GM13976 (cell line): Measurements from ENCODE around the gene CNTNAP5.

ENCODE experiments used
- DNase-seq: peaks from one replicate; pipeline ENCODE4 v3.0.0; 2012; ENCODE audit warnings: low spot score
- CTCF ChIP-seq: IDR thresholded peaks from 2 replicates; pipeline ENCODE4 v1.5.1; 2012; ENCODE audit warnings: borderline replicate concordance, mild to moderate bottlenecking; ENCODE audit not compliant: insufficient read depth; ENCODE audit errors: extremely low read depth, missing control alignments, control extremely low read depth
- in situ Hi-C: fragments of 300-500 bp; cut with MboI; formaldehyde crosslinking; loops from one replicate; pipeline ENCODE4 v1.12.0; 2022; ENCODE audit warnings: low sequenced_read_pairs, mixed read lengths, inconsistent platforms; ENCODE audit not compliant: unreplicated experiment

CNTNAP5 gene

GRCh38 chr2:124633812-124634211 lies 608.7 kb downstream of the CNTNAP5 start:
- no peak for DNase-seq
- TF ChIP-seq CTCF = no peak
- in situ Hi-C loops = no loop called here

GRCh38 chr2:124639524-124639923 lies 614.4 kb downstream of the CNTNAP5 start:
- TF ChIP-seq CTCF = no peak
- DNase-seq = no peak
- in situ Hi-C loops = no loop called here

- in situ Hi-C loops = no loop called here
- no peak for TF ChIP-seq CTCF
- DNase-seq = no peak
Observed at GRCh38 chr2:124640221-124640750, 615.2 kb downstream of the CNTNAP5 start.

- in situ Hi-C loops = no loop called here
- no peak for DNase-seq
- TF ChIP-seq CTCF = no peak
Observed at GRCh38 chr2:124646166-124646815, 621.2 kb downstream of the CNTNAP5 start.

- in situ Hi-C loops = no loop called here
- no peak for TF ChIP-seq CTCF
- no peak for DNase-seq
Observed at GRCh38 chr2:124647245-124647644, 622.2 kb downstream of the CNTNAP5 start.

GRCh38 chr2:124647663-124648062 lies 622.6 kb downstream of the CNTNAP5 start:
- no peak for TF ChIP-seq CTCF
- in situ Hi-C loops = no loop called here
- DNase-seq = no peak

GRCh38 chr2:124649001-124649400 lies 623.9 kb downstream of the CNTNAP5 start:
- no peak for DNase-seq
- in situ Hi-C loops = no loop called here

More at GRCh38 chr2:124649001-124649400, 623.9 kb downstream of the CNTNAP5 start:
- no peak for TF ChIP-seq CTCF
